ENCODE results near the gene HIRA.

HIRA gene

DNA sequence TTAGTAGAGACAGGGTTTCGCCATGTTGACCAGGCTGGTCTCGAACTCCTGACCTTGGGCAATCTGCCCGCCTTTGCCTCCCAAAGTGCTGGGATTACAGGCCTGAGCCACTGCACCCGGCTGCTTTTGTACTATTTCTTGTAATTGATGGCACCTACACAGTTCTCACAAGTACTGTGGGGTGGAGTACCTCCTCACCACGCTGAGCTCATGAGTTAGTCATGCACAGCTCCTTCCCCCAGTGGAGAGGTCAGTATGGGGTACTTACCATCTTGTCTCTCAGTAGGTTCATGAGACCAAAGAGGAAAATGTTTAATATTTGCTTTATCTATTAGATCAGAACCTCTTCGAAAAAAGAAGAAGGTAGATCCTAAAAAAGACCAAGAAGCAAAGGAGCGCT lies 2.9 kb upstream of the HIRA start:
- H3K4me3 ChIP-seq (replicated peaks; ENCODE audit: low read depth, low read length): no peak overlapping the region
- DNase-seq (ENCODE audit: extremely low read depth, low read depth): no peak
- TF ChIP-seq, protein P1, sequence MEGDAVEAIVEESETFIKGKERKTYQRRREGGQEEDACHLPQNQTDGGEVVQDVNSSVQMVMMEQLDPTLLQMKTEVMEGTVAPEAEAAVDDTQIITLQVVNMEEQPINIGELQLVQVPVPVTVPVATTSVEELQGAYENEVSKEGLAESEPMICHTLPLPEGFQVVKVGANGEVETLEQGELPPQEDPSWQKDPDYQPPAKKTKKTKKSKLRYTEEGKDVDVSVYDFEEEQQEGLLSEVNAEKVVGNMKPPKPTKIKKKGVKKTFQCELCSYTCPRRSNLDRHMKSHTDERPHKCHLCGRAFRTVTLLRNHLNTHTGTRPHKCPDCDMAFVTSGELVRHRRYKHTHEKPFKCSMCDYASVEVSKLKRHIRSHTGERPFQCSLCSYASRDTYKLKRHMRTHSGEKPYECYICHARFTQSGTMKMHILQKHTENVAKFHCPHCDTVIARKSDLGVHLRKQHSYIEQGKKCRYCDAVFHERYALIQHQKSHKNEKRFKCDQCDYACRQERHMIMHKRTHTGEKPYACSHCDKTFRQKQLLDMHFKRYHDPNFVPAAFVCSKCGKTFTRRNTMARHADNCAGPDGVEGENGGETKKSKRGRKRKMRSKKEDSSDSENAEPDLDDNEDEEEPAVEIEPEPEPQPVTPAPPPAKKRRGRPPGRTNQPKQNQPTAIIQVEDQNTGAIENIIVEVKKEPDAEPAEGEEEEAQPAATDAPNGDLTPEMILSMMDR (IDR thresholded peaks at IDR 0.05; ENCODE audit: low read depth, low read length, missing control alignments): no peak

DNA sequence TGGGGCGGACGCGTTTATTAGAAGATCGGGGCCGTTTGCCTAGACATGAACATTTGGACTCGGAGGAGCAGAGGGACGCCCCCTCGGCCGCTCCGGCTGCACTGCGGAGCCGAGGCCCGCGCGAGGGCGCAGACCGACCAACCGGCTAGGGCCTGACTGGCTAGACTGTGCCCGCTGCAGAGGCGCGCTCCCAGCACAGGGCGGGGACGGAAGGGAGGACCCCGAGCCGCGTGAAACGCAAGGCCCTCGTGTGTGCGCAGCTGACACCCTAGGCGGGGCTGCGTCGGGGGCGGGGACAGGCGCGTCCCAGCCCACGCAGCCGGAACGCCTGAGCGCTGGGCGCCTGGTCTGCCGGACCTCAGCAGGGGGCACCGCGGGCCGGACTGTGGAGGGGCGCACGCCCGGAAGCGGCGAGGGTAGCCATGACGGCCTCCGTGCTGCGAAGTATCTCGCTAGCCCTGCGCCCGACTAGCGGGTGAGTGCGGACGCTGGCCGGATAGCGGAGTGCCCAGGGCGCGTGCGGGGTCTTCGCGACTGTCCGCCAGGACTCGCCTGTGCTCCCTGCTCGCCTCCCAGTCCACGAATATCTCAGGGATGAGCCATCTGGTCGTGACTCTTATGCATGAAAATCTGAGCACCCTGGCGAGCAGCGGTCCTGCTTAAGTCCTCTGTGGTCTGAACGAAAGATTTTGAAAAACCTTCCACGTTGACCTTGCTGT lies 759 bp upstream of the HIRA start, which contains the start of gene MRPL40:
Gene MRPL40 (plus strand): TSS at position 413 of the 719 bp plus-strand sequence. CDS start 10 bp downstream, at position 423.
- DNase-seq (ENCODE audit: extremely low read depth, low read depth): peak; percentile 77
- TF ChIP-seq, protein P1 (IDR thresholded peaks at IDR 0.05; ENCODE audit: low read depth, low read length, missing control alignments): no peak
- peak within 1 kb of the TSS; percentile 95 for H3K4me3 ChIP-seq (replicated peaks; ENCODE audit: low read depth, low read length)

DNA sequence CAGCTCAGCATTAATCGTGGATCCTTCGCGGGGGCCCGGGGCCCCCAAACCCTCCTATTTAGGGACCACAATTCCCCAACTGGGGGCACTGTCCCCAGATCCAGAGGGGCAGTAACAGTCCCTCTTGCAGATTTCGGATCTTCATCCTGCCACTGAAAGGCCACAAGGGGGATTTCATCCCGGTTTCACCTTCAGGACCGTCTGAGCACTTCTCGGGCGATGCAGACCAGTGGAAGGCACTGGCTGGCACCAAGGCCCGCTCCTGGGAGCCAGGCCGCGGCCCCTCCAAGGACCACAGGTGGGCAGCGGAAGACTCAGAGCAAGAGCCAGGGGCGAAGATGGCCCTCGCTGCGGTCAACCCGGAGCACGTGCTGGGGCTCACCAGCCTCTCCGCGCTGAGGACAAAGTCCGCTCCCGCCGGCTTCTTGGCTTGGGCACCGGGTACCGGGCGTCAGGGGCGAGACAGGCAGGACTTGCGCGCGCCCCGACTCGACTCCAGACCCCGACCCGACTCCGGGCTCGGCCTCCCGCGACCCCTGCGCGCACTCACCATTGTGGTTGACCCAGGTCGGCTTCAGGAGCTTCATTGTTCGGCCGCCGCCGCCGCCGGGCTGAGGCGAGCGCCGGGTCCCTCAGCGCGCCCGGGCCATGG lies 517 bp downstream of the HIRA start:
- peak overlapping the region; percentile 95 for H3K4me3 ChIP-seq (replicated peaks; ENCODE audit: low read depth, low read length)
- TF ChIP-seq, protein P1 (IDR thresholded peaks at IDR 0.05; ENCODE audit: low read depth, low read length, missing control alignments): no peak
- no peak for DNase-seq (ENCODE audit: extremely low read depth, low read depth)

DNA sequence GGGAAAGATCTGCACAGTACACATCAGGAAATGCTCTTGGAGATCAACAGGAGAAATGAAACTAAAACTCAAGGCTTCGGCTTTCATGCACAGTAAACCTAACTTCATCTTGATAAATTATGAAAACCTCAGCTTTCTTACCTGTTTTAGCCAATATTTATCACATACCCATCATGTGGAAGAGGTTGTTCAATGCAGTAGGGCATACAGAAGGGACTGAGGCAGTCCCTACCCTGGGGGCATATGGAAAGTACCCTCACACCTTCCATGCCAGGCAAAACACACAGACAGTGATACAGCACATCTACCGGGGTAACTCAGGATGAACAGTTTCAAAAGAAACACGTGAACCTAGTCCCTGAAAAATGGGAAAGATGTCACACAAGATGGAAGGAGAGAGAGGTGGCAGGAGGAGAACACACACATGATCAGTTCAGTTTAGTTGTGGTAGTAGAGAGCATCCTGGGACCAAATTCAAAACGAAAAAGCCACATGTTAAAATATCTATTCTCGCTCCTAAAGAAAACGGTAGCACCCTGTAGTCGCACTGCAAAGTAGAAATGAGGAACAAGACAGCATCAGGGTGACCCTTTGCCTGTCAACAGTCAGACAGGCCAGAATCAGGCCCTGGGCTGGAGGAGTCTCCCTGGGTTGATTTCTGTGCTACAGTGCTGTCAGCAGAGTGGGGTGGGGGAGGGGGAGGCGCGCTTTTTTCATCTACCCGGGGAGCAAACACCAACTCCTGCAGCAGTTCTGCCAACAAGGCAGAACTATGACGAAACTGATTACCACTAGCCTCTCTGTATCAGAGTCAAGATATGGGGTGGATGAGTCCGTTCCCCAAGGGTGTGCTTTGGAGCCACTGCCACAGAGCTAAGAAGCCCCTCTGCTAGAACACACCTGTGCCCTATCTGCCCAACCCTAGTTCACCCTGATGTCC lies 1.3 kb downstream of the HIRA start:
- TF ChIP-seq, protein P1 (IDR thresholded peaks at IDR 0.05; ENCODE audit: low read depth, low read length, missing control alignments): no peak
- no peak for DNase-seq (ENCODE audit: extremely low read depth, low read depth)
- peak overlapping the region; percentile 95 for H3K4me3 ChIP-seq (replicated peaks; ENCODE audit: low read depth, low read length)

DNA sequence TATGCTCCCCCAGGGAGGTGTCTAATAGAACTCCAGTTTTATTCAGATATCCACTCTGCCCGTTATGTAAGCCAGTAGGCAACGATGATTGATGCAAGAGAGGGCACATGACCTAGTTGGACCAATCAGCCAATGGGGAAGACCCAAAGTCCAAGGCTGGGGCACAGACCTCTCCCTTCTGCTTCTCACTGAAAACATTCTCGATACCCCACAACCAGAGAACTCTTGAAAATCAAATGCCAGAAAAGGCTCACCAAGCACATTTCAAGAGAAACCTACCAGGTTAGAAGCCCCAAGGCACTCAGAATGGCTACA lies 7.4 kb downstream of the HIRA start:
- no peak for DNase-seq (ENCODE audit: extremely low read depth, low read depth)
- TF ChIP-seq, protein P1 (IDR thresholded peaks at IDR 0.05; ENCODE audit: low read depth, low read length, missing control alignments): no peak
- H3K4me3 ChIP-seq (replicated peaks; ENCODE audit: low read depth, low read length): no peak overlapping the region

DNA sequence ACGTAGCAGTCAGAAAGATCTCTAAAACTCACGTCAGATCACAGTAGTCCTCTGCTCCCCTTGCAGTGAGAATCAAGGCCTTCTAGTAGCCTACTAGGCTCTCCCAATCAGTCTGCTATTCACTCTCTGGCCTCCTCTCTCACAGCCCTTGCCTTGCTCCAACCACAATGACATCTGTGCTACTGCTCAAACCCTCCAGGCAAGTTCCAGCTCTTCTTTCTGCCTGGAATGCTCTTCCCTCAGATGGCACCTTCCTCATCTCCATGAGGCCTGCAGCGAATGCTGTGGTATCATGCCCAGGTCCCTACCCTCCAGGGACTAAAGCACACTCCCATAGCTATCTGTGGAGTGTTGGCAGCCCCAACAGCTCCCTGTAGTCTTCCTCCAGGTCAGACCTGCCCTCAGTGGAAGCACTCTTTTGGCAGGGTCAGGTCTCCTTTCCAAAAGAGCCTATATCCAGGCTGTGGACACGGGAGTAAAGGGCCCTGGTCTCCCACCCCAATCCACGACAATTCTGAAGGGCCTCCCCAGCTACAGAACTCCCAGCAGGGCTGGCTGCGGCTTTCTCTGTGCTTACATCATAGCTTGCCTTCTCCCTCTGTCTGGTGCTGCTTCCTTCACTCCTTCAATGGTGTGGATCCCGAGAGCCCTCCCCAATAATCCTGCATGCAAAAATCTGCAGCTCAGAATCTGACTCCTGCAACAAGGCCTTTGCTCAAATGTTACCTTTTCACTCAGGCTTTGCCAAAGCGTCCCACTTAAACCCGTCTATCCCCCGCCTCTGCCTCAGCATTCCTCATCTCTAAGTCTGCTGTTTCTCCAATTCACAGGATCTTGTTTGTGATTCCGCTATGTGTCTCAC lies 8.9 kb downstream of the HIRA start:
- H3K4me3 ChIP-seq (replicated peaks; ENCODE audit: low read depth, low read length): no peak overlapping the region
- DNase-seq (ENCODE audit: extremely low read depth, low read depth): no peak
- TF ChIP-seq, protein P1 (IDR thresholded peaks at IDR 0.05; ENCODE audit: low read depth, low read length, missing control alignments): no peak

Data from HFF-Myc (cell line).